ENCODE results near the gene HIVEP3. TPM values are rescaled to one million over a fixed set of nuclear protein-coding genes. Genes with fewer than 3 reads are reported as not detected.
A peak's percentile ranks its signal among the peaks of the same experiment; 100 is the strongest.

The HIVEP3 gene
- total RNA-seq, 1 donor from 2014 or later, result 5.7 TPM

- H3K4me3 ChIP-seq, result no peak overlapping the region
- TF ChIP-seq CTCF (IDR thresholded peaks at IDR 0.05; ENCODE audit: borderline replicate concordance), result no peak
- no peak for DNase-seq
- H3K36me3 ChIP-seq, result no peaks in the 10 kb centered on the region
- intact Hi-C loops (cut with micrococcal nuclease), result no loop called here
- no peaks in the 10 kb centered on the region for H3K9me3 ChIP-seq (replicated peaks)
- no peak overlapping the region for H3K27ac ChIP-seq (replicated peaks)
- peaks cover 68% of the 10 kb centered on the region for H3K4me1 ChIP-seq
- no peaks in the 10 kb centered on the region for H3K27me3 ChIP-seq (ENCODE audit: low read depth)
These were observed 187.1 kb downstream of the HIVEP3 start for GRCh38 chr1:41731516-41732030.

DNA sequence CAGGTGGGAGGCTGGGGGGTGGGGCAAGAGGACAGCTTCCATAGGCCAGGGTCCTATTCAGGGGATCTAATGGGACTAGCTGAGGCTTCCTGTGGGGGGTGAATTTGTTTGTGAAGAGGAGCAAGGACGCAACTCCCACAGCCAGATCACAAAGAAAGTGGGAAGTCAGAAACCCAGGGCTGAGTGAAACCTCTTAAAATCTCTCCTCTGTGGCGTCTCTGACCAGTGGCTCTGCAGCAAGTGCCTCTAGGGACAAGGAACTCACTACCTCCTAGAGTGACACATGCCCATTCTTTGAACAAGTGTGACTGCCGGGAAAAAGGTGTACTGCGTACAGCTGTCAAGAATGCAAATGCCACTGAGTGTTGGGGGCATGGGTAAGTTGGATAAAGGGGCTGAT lies 187.9 kb downstream of the HIVEP3 start:
- TF ChIP-seq CTCF (IDR thresholded peaks at IDR 0.05; ENCODE audit: borderline replicate concordance), result no peak
- peaks cover 62% of the 10 kb centered on the region for H3K4me1 ChIP-seq
- no peak overlapping the region for H3K27ac ChIP-seq (replicated peaks)
- H3K36me3 ChIP-seq, result no peaks in the 10 kb centered on the region
- no peaks in the 10 kb centered on the region for H3K27me3 ChIP-seq (ENCODE audit: low read depth)
- intact Hi-C loops (cut with micrococcal nuclease), result no loop called here
- no peak overlapping the region for H3K4me3 ChIP-seq
- H3K9me3 ChIP-seq (replicated peaks), result no peaks in the 10 kb centered on the region
- no peak for DNase-seq

DNA sequence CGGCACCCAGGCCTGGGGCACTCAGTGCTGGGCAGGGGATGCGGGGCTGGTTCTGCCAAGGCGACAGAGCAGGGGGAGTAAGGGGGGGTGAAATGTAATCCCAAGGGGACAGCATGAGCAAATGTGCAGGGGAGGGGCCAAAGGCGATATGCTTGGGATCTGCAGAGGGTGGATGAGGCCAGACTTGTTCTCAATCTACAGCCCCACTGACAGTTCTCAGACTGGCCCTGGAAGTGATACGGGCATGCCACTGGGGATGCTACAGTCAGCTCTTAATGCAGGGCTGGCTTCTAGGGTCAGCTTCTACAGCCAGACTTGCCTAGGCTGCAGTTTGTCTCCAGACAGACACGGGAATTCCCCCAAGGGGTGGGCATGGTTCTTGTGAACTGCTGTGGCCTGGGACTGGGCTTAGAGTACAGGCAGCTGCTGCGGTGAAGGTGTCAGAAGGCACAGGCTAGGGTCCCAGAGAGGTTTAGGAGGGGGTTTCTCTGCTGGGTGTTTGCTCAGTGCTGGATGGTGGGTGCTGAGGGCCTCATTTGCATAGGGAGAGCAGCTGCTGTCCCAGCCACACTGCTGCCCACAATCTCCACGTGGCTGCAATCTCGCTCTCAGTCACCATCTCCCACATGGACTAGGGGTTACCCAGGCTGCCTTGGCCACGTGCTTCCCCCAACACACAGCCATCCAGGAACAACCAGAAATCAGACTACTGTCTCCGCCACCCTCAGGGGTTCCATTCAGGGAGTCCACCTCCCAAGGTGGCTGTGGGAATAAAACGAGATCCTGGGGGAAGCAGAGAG lies 190.1 kb downstream of the HIVEP3 start:
- H3K27ac ChIP-seq (replicated peaks), result no peak overlapping the region
- H3K4me1 ChIP-seq, result peaks cover 67% of the 10 kb centered on the region
- TF ChIP-seq CTCF (IDR thresholded peaks at IDR 0.05; ENCODE audit: borderline replicate concordance), result no peak
- intact Hi-C loops (cut with micrococcal nuclease), result no loop called here
- H3K36me3 ChIP-seq, result no peaks in the 10 kb centered on the region
- H3K4me3 ChIP-seq, result no peak overlapping the region
- H3K27me3 ChIP-seq (ENCODE audit: low read depth), result no peaks in the 10 kb centered on the region
- no peaks in the 10 kb centered on the region for H3K9me3 ChIP-seq (replicated peaks)
- DNase-seq, result no peak

DNA sequence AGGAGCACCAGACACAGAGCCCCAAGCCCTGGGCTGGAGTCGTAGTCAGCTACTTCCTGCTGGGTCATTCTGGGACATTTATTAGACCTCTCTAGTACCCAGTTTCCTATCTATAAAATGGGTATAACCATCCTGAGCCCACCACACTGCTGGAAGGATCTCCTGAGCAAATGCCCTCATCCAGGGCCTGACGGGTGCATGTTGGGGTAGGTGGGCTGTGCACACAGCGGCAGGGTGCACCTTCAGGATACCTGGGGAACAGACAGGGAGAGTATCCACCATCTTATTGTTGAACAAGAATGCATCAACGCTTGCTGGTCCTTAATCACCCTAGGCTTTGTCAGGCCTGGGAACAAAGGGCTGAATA lies 191.0 kb downstream of the HIVEP3 start:
- Histone ChIP-seq H3K27me3 (ENCODE audit: low read depth) (no peaks in the 10 kb centered on the region), H3K27ac (replicated peaks) (peak overlapping the region; percentile 44), H3K4me3 (no peak overlapping the region), H3K4me1 (peaks cover 65% of the 10 kb centered on the region), H3K36me3 (no peaks in the 10 kb centered on the region), H3K9me3 (replicated peaks) (no peaks in the 10 kb centered on the region)
- intact Hi-C loops (cut with micrococcal nuclease), result no loop called here
- TF ChIP-seq CTCF (IDR thresholded peaks at IDR 0.05; ENCODE audit: borderline replicate concordance), result no peak
- no peak for DNase-seq

DNA sequence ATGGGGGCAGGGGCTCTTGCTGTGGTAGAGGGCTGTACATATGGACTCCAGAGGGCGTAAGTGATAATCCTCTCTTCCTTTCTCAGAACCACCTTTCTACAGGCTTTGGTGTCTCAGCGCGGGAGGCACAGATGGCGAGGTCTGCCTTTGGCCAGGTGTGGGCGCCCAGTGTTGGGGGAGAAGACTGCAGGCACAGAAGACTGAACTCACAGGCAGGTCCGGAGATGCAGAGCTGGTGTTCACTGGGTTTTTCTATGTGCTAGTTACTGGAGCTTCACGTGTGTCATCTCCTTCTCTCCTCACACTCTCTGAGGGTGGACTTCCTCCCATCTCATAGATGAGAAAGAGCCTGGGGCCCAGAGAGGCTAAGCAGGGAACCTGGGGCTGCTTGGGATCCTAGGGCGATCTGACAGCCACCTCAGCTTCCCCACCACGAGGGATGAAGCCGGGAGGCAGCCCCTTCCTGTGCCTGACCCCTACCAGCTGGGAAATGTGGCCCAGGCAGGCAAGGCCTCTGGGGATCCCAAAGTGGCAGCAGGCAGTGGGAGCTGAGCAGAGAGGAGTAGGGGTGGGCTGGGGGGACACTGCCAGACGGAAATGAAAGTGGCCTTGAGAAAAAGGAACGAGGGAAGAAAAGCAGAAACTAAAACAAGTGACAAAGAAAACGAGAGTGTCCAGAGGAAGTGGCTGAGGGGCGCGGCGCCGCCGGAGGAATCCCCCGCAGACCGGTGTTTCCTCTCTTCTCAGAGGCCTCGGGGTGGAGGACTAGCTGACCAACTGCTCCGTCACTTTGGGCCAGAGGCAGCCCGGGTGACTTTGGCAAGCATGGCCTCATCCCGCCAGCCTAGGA lies 191.6 kb downstream of the HIVEP3 start:
- no peak overlapping the region for H3K4me3 ChIP-seq
- peaks cover 65% of the 10 kb centered on the region for H3K4me1 ChIP-seq
- no peaks in the 10 kb centered on the region for H3K36me3 ChIP-seq
- DNase-seq, result peak; percentile 78
- H3K27me3 ChIP-seq (ENCODE audit: low read depth), result no peaks in the 10 kb centered on the region
- intact Hi-C loops (cut with micrococcal nuclease), result no loop called here
- no peak for TF ChIP-seq CTCF (IDR thresholded peaks at IDR 0.05; ENCODE audit: borderline replicate concordance)
- peak overlapping the region; percentile 44 for H3K27ac ChIP-seq (replicated peaks)
- no peaks in the 10 kb centered on the region for H3K9me3 ChIP-seq (replicated peaks)

Data from left ventricle myocardium inferior (tissue), 1 donor.